Prostate gland (tissue), 1 donor: ENCODE measurements around the gene ICAM4.

Experiments
- POLR2A ChIP-seq: fragments of 450-650 bp; IDR thresholded peaks from one replicate; pipeline ENCODE4 v1.6.1; 2016; ENCODE audit warnings: antibody characterized with exemption, mild to moderate bottlenecking
- POLR2AphosphoS5 ChIP-seq: sonication (generic); formaldehyde crosslinking; IDR thresholded peaks from one replicate; pipeline ENCODE4 v1.6.1; 2017; ENCODE audit warnings: antibody characterized with exemption

- TF ChIP-seq POLR2A = no peak
- TF ChIP-seq POLR2AphosphoS5 = no peak
Observed at GRCh38 chr19:10335352-10335985, 48.7 kb downstream of the ICAM4 start.
